Kidney capillary endothelial cell (primary cell): ENCODE measurements around the gene SLC25A53.

Source experiments
- DNase-seq: peaks from one replicate; pipeline ENCODE4 v3.0.0-alpha.2; 2018; ENCODE audit warnings: low spot score

Gene SLC25A53, protein sequence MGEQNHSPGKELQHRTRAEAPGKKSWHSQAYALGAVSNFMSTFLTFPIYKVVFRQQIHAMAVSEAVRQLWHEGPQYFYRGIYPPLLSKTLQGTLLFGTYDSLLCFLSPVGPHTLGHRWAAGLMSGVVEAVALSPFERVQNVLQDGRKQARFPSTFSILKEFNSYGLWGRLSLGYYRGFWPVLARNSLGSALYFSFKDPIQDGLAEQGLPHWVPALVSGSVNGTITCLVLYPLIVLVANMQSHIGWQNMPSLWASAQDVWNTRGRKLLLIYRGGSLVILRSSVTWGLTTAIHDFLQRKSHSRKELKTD

GRCh38 chrX:104156630-104157529, at the start of gene SLC25A53:
TSS of gene SLC25A53 (minus strand) at chrX:104157009. CDS start at chrX:104105257, 51,752 bp downstream.
- peak; percentile 65 for DNase-seq

DNA sequence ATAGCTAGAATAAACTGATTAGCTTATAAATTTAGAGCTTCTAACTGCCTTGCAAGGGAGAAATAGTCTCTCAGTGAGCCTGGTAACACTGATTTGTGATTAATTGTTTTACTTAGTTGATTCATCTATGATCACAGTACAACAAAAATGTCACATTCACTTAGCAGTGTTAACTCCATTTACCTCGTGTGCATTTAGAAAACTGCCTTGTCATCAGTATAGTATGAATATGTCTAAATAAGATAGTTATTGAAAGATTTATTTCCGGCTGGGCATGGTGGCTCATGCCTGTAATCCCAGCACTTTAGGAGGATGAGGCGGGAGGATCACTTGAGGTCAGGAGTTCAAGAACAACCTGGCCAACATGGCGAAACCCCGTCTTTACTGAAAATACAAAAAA, 48.7 kb upstream of the SLC25A53 start:
- DNase-seq, result no peak

DNA sequence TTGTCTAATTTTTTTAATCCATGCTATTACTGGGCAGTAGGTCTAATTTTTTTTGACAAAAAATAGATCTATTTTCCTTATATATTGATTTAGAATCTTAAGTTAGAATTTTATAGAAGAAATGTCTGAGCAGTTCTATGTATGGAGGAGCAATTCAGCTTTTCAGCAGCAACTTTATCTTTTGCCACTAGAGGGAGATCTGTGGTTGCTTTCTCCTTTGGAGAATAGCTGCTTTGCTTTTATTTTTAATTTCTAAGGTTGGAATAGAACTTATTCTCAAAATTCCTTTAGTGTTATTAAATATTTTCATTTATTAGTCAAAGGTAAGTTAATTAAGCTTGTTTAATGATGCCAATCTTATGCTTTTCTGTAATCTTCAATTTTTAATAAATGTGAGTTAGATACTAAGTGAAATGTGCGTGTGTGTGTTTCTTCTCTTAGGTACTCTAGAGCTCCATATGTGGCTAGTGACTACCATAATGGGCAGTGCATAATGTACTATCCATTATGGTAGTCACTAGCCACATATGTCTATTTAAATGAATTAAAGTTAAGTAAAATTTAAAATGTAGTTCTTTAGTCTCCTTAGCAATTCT, 38.8 kb upstream of the SLC25A53 start:
- peak; percentile 37 for DNase-seq

GRCh38 chrX:104195013-104195412, 38.2 kb upstream of the SLC25A53 start:
- DNase-seq, result no peak

GRCh38 chrX:104193485-104193884, 36.7 kb upstream of the SLC25A53 start:
- no peak for DNase-seq

DNA sequence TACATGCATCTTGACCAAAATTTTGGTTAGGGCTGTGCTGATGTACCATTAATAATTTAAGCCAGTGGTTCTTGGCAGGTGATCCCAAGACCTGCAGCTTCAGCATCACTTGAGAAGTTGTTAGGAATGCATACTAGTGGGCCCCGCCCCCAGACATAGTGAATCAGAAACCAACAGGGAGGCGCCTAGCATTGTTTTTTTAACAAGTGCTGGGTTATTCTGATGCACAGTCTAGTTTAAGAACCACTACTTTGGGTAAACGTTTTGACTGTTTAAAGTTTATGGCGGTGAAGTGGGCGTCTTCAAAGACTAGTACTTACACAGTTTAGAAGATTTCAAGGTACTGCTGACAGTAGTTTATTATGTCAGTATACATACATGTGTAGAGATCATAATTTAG, 33.0 kb upstream of the SLC25A53 start:
- DNase-seq, result no peak

- no peak for DNase-seq
Measured at GRCh38 chrX:104187931-104188330, 31.1 kb upstream of the SLC25A53 start.

GRCh38 chrX:104183685-104184084, 26.9 kb upstream of the SLC25A53 start:
- DNase-seq, result no peak

GRCh38 chrX:104173841-104174240, 17.0 kb upstream of the SLC25A53 start:
- DNase-seq, result no peak

DNA sequence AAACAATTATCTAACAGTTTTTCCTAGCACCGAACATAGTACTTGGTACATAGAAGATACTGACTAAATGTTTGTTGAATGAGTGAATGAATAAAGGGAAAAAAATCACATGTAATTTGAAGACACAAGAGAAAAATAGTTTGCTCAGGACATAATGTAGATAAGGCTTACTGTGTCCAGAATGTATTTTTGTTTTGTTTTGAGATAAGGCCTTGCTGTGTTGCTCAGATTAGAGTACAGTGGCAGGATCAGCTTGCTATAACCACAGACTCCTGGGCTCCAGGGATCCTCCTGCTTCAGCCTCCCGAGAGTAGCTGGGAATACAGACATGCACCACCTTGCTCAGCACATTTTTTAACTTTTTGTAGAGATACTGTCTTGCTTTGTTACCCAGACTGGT, 16.0 kb upstream of the SLC25A53 start:
- DNase-seq, result no peak

- no peak for DNase-seq
Measured at GRCh38 chrX:104172121-104172520, 15.3 kb upstream of the SLC25A53 start.

DNA sequence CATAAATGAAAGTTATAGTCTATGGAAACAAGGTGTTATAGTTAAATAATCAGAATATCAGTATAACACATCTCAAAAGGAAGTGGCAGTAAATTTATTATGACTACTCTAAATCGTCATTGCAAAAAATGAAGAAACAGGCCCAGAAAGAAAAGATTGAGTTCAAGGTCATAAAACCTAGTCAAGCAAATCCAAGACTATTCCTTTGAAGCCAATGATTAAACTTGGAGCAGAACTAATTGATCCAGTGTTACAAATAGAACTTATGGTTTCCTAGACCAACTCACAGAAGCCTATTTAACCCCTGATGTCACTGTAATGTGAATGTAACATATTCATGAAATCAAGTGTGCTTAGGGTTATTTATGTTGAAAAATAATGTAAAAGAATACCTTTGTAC, 11.3 kb upstream of the SLC25A53 start:
- no peak for DNase-seq

DNA sequence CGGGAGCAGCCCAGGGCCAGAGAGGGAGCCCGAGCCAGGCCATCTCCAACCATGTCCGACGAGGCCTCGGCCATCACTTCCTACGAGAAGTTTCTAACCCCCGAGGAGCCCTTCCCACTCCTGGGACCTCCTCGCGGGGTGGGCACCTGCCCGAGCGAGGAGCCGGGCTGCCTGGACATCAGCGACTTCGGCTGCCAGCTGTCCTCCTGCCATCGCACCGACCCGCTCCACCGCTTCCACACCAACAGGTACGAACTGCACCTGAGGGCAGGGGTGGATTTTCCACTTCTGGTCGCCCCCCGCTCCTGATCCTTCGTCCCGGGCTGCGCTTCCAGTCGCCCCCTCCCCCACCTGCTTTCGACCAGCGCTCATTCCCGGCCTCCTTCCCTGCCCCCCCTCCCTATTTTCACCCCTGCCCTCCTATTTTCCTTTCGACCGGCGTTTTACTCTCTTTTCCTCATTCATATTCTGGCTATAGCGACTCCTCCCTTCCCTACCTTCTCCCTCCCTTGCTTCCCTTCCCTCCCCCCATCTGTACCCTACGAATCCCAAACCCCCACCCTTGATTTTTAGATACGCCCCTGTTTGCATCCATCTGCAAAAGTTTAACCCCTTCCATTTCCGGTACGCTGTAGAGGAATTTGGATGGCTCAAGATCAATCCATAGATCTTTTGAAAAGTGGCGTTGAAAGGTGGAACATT, 10.1 kb upstream of the SLC25A53 start:
- DNase-seq, result no peak

DNA sequence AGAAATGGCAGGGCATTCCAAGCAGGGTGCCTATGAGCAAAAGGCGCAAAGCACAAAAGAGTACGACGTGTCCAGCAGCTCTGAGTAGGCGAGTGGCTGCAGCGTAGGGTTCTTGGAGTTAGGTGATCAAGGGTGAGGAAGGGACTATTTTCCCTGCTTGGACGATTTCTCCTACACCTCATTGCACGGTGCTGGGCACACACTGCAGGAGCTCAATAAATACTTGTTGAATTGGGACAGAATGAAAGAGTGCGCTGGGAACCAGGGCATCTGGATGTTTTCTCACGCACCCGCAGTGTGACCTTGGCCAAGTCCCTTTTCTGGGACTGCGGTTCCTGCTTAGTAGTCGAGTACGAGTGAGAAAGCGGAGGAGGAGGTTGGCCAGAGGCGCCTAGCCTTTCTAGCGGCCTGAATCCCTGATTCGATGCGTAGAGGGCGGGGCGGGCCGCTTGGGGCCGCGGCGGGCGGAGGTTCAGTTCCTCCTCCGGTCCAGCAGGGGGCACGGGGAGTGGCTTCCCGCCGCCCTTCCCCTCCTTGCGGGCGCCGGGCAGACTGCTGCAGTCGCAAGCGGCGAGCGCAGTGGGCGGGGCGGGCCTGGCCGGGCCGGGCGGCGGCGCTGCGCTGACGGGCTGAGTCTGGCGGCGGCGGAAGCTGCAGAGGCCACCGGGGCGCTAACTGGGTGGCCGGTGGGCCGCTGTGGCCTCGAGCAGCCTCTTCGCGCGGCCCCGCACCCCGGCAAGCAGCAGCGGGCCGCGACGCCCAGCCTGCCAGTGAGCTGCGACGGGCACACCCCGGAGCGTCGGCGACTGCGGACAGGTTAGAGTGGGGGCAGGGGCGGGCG, 9.3 kb upstream of the SLC25A53 start, which contains the start of gene FAM199X:
TSS of gene FAM199X (plus strand) at position 560 of the 841 bp plus-strand sequence. CDS start 333 bp downstream, outside the sequence.
- DNase-seq, result peak; percentile 63

DNA sequence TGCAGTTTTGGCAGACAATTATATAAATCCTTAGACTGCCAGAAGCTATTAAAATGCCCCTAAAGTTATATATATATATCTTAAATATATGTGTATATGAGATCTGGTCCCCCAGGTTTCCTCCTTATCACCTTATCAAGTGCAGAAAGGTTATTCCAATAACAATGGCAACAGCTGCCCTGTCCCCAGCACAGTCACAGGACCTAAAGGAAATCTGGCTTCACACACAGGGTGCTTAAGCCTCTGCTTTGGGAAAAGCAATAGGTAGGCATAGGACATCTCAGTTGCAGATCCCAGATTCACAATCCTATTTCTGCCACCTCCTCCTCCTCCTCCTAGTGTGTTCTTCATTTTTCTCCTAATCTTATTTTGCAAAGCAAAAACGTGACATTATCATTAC, 5.8 kb downstream of the SLC25A53 start:
- DNase-seq, result no peak

DNA sequence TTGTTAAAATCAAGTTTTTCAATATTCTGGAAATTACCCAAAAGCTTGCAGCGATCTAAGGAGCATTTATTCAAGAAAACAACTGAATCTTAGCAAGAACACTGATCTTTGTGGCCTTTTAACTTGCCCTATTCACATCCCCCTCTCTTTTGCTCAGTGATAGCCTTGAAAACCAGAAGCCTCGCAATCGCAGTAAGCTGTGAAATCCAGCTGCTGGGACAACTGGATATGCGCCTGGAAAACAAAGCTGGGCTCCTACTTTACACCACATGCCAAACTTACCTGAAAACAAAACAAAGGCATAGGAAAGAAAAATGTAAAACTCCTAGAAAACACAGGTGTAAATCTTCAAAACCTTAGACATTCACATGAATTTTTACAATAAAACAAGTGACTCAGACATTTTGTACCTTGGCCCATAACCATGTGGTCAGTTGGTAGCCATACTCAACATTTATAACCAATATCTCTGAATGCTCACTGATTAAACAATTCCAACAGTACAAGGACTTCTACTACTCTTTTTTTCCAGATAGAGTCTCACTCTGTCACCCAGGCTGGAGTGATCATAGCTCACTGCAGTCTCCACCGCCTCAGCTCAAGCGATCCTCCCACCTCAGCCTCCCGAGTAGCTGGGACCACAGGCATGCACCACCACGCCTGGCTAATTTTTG, 15.6 kb downstream of the SLC25A53 start:
- no peak for DNase-seq

DNA sequence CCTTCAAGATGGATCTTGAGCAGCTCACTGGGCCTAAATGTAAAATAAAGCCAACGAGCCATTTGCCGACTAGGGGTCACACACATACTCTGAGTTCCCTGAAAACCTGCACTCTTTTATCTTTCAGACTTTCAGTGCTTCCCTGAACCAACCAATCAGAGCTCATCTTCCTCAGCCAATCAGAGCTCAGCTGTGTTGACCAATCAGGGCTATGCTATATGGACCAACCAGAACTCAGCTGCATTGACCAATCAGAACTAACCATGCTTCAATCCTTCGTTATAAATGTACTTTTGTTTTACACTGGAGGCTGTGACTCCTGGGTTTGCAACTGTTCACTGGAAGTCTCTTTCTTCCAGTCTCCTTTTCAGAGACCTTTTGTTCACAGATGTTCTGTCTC, 19.3 kb downstream of the SLC25A53 start:
- no peak for DNase-seq

- peak; percentile 81 for DNase-seq
Measured at GRCh38 chrX:104136241-104137019, 20.4 kb downstream of the SLC25A53 start.

- DNase-seq, result no peak
Measured at GRCh38 chrX:104135677-104136076, 21.1 kb downstream of the SLC25A53 start.
